GM12878 (cell line): ENCODE results near the gene COPS8. TPM values are rescaled to one million over a fixed set of nuclear protein-coding genes. Genes with fewer than 3 reads are reported as not detected.

Experiments used
- ATAC-seq: fragments of 200-7000 bp; cut with Tn5 transposase; 3 replicates; pipeline ENCODE4 v1.9.1; 2020; ENCODE audit warnings: mild to moderate bottlenecking, moderate library complexity
- BruUV-seq: library from RNA; stranded (reverse); fragments of 400-500 nt; replicated peaks from 2 replicates; lab custom pipeline; 2021; lab: Mats Ljungman, UMichigan
- CTCF ChIA-PET: fragments of 300-600 bp; sonication (Branson Sonifier 250); formaldehyde crosslinking; extraction: SDS; loops from one replicate; lab custom pipeline; 2021; ENCODE audit warnings: inconsistent platforms; lab: Yijun Ruan, JAX
- POLR2A ChIA-PET: fragments of 350-600 bp; formaldehyde crosslinking; extraction: SDS; loops from one replicate; lab custom pipeline; 2021; ENCODE audit warnings: inconsistent platforms; lab: Charles Lee
- RAD21 ChIA-PET: fragments of 300-600 bp; sonication (Branson Sonifier 250); formaldehyde crosslinking; loops from one replicate; lab custom pipeline; 2023; ENCODE audit warnings: antibody characterized with exemption; ENCODE audit not compliant: unreplicated experiment; lab: Charles Lee
- SMC1A ChIA-PET: fragments of 300-600 bp; sonication (Branson Sonifier 250); formaldehyde crosslinking; loops from one replicate; lab custom pipeline; 2023; ENCODE audit not compliant: unreplicated experiment, uncharacterized antibody; lab: Charles Lee
- DNase-seq: peaks from one replicate; pipeline ENCODE4 v3.0.0-alpha.2; 2011; ENCODE audit warnings: low read depth, low spot score
- FAIRE-seq: peaks from 3 replicates; lab custom pipeline; 2011; peaks lifted over from hg19 to GRCh38; lab: Jason Lieb, UNC
- H2AFZ ChIP-seq: 2 replicates; pipeline ENCODE4 v1.6.0; 2011; ENCODE audit warnings: low read depth, low read length, control low read depth; ENCODE audit not compliant: control insufficient read depth
- H3K27ac ChIP-seq: 2 replicates; pipeline ENCODE4 v1.5.1; 2011; ENCODE audit warnings: control low read depth; ENCODE audit not compliant: control insufficient read depth, insufficient read depth
- H3K27me3 ChIP-seq, 2 experiments: replicated peaks in 1 of 2; 2 replicates each; pipeline versions ENCODE4 v1.6.0 to v1.6.1; 2011; ENCODE audit warnings: low read length in 1 of 2; ENCODE audit not compliant: control insufficient read depth in 2 of 2, insufficient read depth in 2 of 2
- H3K36me3 ChIP-seq, 2 experiments: 2 replicates each; pipeline ENCODE4 v1.5.1; 2011; ENCODE audit warnings: low read length in 1 of 2; ENCODE audit not compliant: control insufficient read depth in 2 of 2, insufficient read depth in 2 of 2
- H3K4me1 ChIP-seq: 2 replicates; pipeline ENCODE4 v1.6.1; 2011; ENCODE audit warnings: mild to moderate bottlenecking, low read length, moderate library complexity, mixed read lengths; ENCODE audit not compliant: control insufficient read depth, insufficient read depth
- H3K4me2 ChIP-seq: 2 replicates; pipeline ENCODE4 v1.6.0; 2011; ENCODE audit warnings: control low read depth; ENCODE audit not compliant: control insufficient read depth, insufficient read depth
- H3K4me3 ChIP-seq: fragments of 200-600 bp; sonication (generic); 2 replicates; pipeline ENCODE4 v1.5.1; 2016
- H3K79me2 ChIP-seq: 2 replicates; pipeline ENCODE4 v1.6.0; 2011; ENCODE audit warnings: low read length; ENCODE audit not compliant: control insufficient read depth, insufficient read depth
- H3K9ac ChIP-seq: 2 replicates; pipeline ENCODE4 v1.8.0; 2011; ENCODE audit warnings: low read length, control low read depth, mixed read lengths; ENCODE audit not compliant: control insufficient read depth, insufficient read depth
- H3K9me3 ChIP-seq: replicated peaks from 3 replicates; pipeline ENCODE4 v1.5.1; 2011; ENCODE audit warnings: mild to moderate bottlenecking, low read length; ENCODE audit not compliant: control insufficient read depth, insufficient read depth
- H4K20me1 ChIP-seq: 2 replicates; pipeline ENCODE4 v1.6.0; 2011; ENCODE audit not compliant: control insufficient read depth, insufficient read depth
- DPF2 ChIP-seq: fragments of 450-650 bp; IDR thresholded peaks from 2 replicates; pipeline ENCODE4 v1.6.1; 2017; ENCODE audit warnings: mild to moderate bottlenecking
- ESRRA ChIP-seq: IDR thresholded peaks from 2 replicates; pipeline ENCODE4 v1.6.1; 2012; ENCODE audit warnings: mild to moderate bottlenecking, low read length, improper control_type of control experiment
- FOXK2 ChIP-seq: fragments of 450-650 bp; IDR thresholded peaks from 2 replicates; pipeline ENCODE4 v1.6.1; 2017; ENCODE audit warnings: mild to moderate bottlenecking, moderate library complexity
- JUND ChIP-seq: IDR thresholded peaks from 2 replicates; pipeline ENCODE4 v1.6.1; 2012; ENCODE audit warnings: low read depth, mild to moderate bottlenecking, low read length, improper control_type of control experiment, moderate library complexity
- POLR2A ChIP-seq: IDR thresholded peaks from 2 replicates; pipeline ENCODE4 v1.6.1; 2011; ENCODE audit warnings: low read depth, mild to moderate bottlenecking, low read length
- RB1 ChIP-seq: fragments of 450-650 bp; formaldehyde crosslinking; IDR thresholded peaks from 2 replicates; pipeline ENCODE4 v1.6.1; 2017; ENCODE audit warnings: mild to moderate bottlenecking, borderline replicate concordance
- SMARCA5 ChIP-seq: fragments of 450-650 bp; IDR thresholded peaks from 2 replicates; pipeline ENCODE4 v1.6.1; 2017; ENCODE audit warnings: mild to moderate bottlenecking
- SUZ12 ChIP-seq: fragments of 200-600 bp; sonication (generic); IDR thresholded peaks from one replicate; pipeline ENCODE4 v1.6.1; 2018; ENCODE audit warnings: antibody characterized with exemption, mild to moderate bottlenecking; ENCODE audit not compliant: unreplicated experiment
- WRNIP1 ChIP-seq: IDR thresholded peaks from 2 replicates; pipeline ENCODE4 v1.6.1; 2011; ENCODE audit warnings: low read depth, low read length, improper control_type of control experiment, borderline replicate concordance
- ZZZ3 ChIP-seq: IDR thresholded peaks from 2 replicates; pipeline ENCODE4 v1.6.1; 2011; ENCODE audit warnings: low read depth; ENCODE audit not compliant: control insufficient read depth, insufficient read length
- WGBS: methylation state at CpG from one replicate; pipeline ENCODE4 v1.1.6; 2016; ENCODE audit warnings: low lambda C conversion rate; ENCODE audit not compliant: insufficient replicate concordance, insufficient coverage; ENCODE audit errors: missing lambda C conversion rate; 5-methylcytosine and 5-hydroxymethylcytosine counted together
- in situ Hi-C: fragments of 300-500 bp; cut with MboI; formaldehyde crosslinking; loops from 9 replicates; pipeline ENCODE4 v1.14.3; 2018; ENCODE audit warnings: mixed read lengths
- intact Hi-C: fragments of 100-400 bp; cut with micrococcal nuclease; formaldehyde crosslinking; loops from one replicate; pipeline ENCODE4 v1.14.2; 2022; ENCODE audit not compliant: unreplicated experiment
- polyA plus RNA-seq, 11 experiments: library from polyadenylated mRNA; depleted of rRNA in 4 of 11; unstranded in 6 of 11; stranded (reverse) in 5 of 11; fragments of >200 nt; fragmentation: Nextera tagmentation in 4 of 11; fragmentation: Illumina TruSeq in 1 of 11; extraction: Ambion mirVana in 4 of 11; extraction: Trizol in 1 of 11; gene quantifications; 1 replicate in 1 of 11; 2 replicates in 10 of 11; pipeline versions ENCODE4 v1.2.1 to v1.2.3, GENCODE V29; 2011 to 2016; ENCODE audit warnings: inconsistent platforms in 2 of 11, missing spikeins in 2 of 11, low read depth in 1 of 11
- total RNA-seq, 4 experiments: library from RNA; depleted of rRNA in 3 of 4; stranded (reverse); fragments of >200 nt in 3 of 4; fragmentation: Illumina TruSeq in 1 of 4; extraction: Trizol in 1 of 4; gene quantifications; 2 replicates each; pipeline versions ENCODE4 v1.2.1 to v1.2.3, GENCODE V29; 2013 to 2021
- TF ChIP-seq, protein P1 (sequence below): IDR thresholded peaks from 2 replicates; pipeline ENCODE4 v1.6.1; 2012; ENCODE audit warnings: low read length, inconsistent platforms

Gene COPS8
- total and polyA plus RNA-seq, 10 of the 15 experiments (the other 5 are each of a cell fraction or from before 2014, with no cell fraction given), result 44.0 to 134 (median 107) TPM

DNA sequence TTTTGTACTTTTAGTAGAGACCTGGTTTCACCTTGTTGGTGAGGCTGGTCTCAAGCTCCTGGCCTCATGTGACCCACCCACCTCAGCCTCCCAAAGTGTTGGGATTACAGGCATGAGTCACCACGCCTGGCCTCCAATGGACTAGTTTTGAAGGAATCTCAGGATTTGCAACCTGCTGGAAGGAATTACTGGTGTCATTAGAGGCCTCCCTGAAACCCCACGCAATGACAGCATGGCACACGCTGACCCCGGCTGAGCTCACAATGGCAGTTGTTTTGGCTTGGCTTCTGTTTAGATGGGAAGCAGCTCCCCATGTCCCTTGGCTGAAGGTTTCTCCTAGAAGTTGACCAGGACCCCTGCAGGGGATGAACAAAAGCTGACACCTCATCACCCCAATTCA is 23.1 kb upstream of the COPS8 start:
- WGBS, result 74% methylated on average over 4 of the region's 4 CpGs
- Histone ChIP-seq H3K9ac (no peak overlapping the region), H3K4me2 (no peak overlapping the region), H3K4me1 (peaks cover 32% of the 10 kb centered on the region), H3K27ac (no peak overlapping the region), H2AFZ (no peak overlapping the region), H3K27me3 (no peaks in the 10 kb centered on the region; a peak in 1 of 4 replicates), H3K36me3 (no peaks in the 10 kb centered on the region), H3K4me3 (no peak overlapping the region), H4K20me1 (no peaks in the 10 kb centered on the region), H3K9me3 (no peaks in the 10 kb centered on the region), H3K79me2 (no peaks in the 10 kb centered on the region)
- ChIA-PET SMC1A (interaction anchor here (0.8 to 6.0 kb wide), 3 partner anchors 35 to 550 kb away, joined by 3 to 53 read pairs (median 3); partner anchors contain the start of gene ACKR3), POLR2A (no interaction called here), CTCF (interaction anchor here (0.6 to 5.7 kb wide), 9 partner anchors 28 to 753 kb away, joined by 3 to 63 read pairs (median 6); partner anchors contain the start of gene ACKR3), RAD21 (interaction anchor here (0.6 to 5.5 kb wide), 6 partner anchors 23 to 720 kb away, joined by 3 to 65 read pairs (median 9); partner anchors contain the start of genes ACKR3 and COPS8)
- DNase-seq (no peak), FAIRE-seq (no peak), ATAC-seq (no peak)
- intact Hi-C loops, result no loop called here
- in situ Hi-C loops, result no loop called here
- BruUV-seq, result no TSS peak
- TF ChIP-seq POLR2A, result no peak
- TF ChIP-seq SUZ12, result no peak

DNA sequence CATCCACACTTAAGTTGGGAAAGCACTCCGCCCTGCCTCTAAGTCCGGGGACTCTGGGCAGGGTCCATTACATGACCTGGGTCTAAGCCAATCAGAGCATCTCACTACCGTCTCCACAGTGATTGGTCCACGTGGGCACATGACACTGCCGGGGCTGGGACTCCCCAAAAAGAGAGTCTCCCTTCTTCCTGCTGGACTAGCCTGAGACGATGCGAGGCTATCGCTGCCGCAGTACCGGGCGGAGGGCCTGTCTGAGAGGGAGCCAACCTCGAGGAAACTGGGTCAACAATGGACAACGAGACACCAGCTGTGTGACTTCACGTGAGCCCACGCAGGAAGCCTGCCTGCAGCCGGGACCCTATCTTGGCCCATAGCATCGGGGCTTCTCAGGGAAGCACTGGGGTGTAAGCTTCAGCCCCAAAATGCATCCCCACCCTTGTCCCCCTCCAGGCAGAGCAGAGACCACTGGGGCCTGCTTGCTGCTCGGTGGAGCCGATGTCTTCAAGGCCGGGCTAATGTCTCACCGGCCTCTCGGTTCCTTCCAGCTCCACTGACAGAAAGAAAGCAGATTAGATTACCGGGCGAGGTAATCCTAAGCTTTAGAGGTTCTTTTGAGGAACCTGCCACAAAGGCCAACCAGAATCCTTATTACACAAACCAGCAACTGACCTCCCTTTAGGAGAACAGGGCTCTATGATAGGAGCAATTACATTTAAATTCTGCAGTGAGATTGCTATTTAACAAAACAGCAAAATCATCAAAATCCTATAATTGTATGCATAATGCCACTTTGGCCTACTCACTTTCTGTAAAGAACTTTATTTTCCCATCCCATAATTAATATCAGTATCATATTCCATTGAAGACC is 21.3 kb upstream of the COPS8 start:
- Histone ChIP-seq H3K9me3 (no peaks in the 10 kb centered on the region), H3K27ac (no peak overlapping the region), H2AFZ (no peak overlapping the region), H3K4me1 (peaks cover 16% of the 10 kb centered on the region), H3K36me3 (no peaks in the 10 kb centered on the region), H3K79me2 (no peaks in the 10 kb centered on the region), H4K20me1 (no peaks in the 10 kb centered on the region)
- RAD21 ChIA-PET, result interaction anchor here (3.1 kb wide), 1 partner anchor 22 kb away, joined by 13 read pairs; the partner anchor contains the start of gene COPS8
- 82% methylated on average over 23 of the region's 24 CpGs for WGBS
- POLR2A ChIA-PET, result no interaction called here
- SMC1A ChIA-PET, result interaction anchor here (0.7 to 1.1 kb wide), 2 partner anchors 10 to 493 kb away, joined by 3 read pairs; no protein-coding TSS in a partner anchor
- FAIRE-seq, result no peak
- no peak for TF ChIP-seq SMARCA5
- TF ChIP-seq, protein P1, sequence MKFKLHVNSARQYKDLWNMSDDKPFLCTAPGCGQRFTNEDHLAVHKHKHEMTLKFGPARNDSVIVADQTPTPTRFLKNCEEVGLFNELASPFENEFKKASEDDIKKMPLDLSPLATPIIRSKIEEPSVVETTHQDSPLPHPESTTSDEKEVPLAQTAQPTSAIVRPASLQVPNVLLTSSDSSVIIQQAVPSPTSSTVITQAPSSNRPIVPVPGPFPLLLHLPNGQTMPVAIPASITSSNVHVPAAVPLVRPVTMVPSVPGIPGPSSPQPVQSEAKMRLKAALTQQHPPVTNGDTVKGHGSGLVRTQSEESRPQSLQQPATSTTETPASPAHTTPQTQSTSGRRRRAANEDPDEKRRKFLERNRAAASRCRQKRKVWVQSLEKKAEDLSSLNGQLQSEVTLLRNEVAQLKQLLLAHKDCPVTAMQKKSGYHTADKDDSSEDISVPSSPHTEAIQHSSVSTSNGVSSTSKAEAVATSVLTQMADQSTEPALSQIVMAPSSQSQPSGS, result no peak
- TF ChIP-seq DPF2, result no peak
- no peak for TF ChIP-seq FOXK2
- TF ChIP-seq ESRRA, result no peak
- TF ChIP-seq JUND, result no peak
- TF ChIP-seq WRNIP1, result no peak
- no peak for TF ChIP-seq RB1
- no peak for TF ChIP-seq ZZZ3
- TF ChIP-seq, all 136 proteins: peak for 0
- ATAC-seq (no peak), DNase-seq (no peak)
- CTCF ChIA-PET, result interaction anchor here (0.7 kb wide), 1 partner anchor 46 kb away, joined by 3 read pairs; no protein-coding TSS in a partner anchor
- intact Hi-C loops (no loop called here), in situ Hi-C loops (no loop called here)
- BruUV-seq, result no TSS peak
- no peaks in the 10 kb centered on the region; a peak in 1 of 4 replicates for H3K27me3 ChIP-seq
- no peak overlapping the region for H3K4me3 ChIP-seq
- no peak overlapping the region for H3K9ac ChIP-seq
- H3K4me2 ChIP-seq, result no peak overlapping the region
